ENCODE results near the gene PADI4. TPM values are rescaled to one million over a fixed set of nuclear protein-coding genes. Genes with fewer than 3 reads are reported as not detected.
"Not testable (repeated sequence)": the region's sequence is repeated elsewhere in the genome, so short reads cannot be mapped to it uniquely, and the experiment has no call there.

Gene PADI4
- total RNA-seq, 1 donor from 2014 or later, result not detected

- intact Hi-C loops (cut with micrococcal nuclease), result no loop called here
These were observed 5.7 kb downstream of the PADI4 start for GRCh38 chr1:17313530-17314309.

GRCh38 chr1:17314491-17314971, 6.5 kb downstream of the PADI4 start:
- intact Hi-C loops (cut with micrococcal nuclease), result no loop called here

- intact Hi-C loops (cut with micrococcal nuclease), result no loop called here
These were observed 7.6 kb downstream of the PADI4 start for GRCh38 chr1:17315542-17316130.

GRCh38 chr1:17316704-17317103, 8.7 kb downstream of the PADI4 start:
- intact Hi-C loops (cut with micrococcal nuclease), result no loop called here

- intact Hi-C loops (cut with micrococcal nuclease), result no loop called here
These were observed 10.3 kb downstream of the PADI4 start for GRCh38 chr1:17318262-17318661.

GRCh38 chr1:17319561-17320350, 11.8 kb downstream of the PADI4 start:
- intact Hi-C loops (cut with micrococcal nuclease), result no loop called here

GRCh38 chr1:17321857-17322390, 13.9 kb downstream of the PADI4 start:
- intact Hi-C loops (cut with micrococcal nuclease), result not testable (repeated sequence)

GRCh38 chr1:17328855-17329254, 20.9 kb downstream of the PADI4 start:
- intact Hi-C loops (cut with micrococcal nuclease), result no loop called here

GRCh38 chr1:17329610-17330009, 21.6 kb downstream of the PADI4 start:
- intact Hi-C loops (cut with micrococcal nuclease), result no loop called here

- intact Hi-C loops (cut with micrococcal nuclease), result no loop called here
These were observed 22.9 kb downstream of the PADI4 start for GRCh38 chr1:17330856-17331255.

- intact Hi-C loops (cut with micrococcal nuclease), result no loop called here
These were observed 25.1 kb downstream of the PADI4 start for GRCh38 chr1:17333081-17333480.

GRCh38 chr1:17335821-17336710, 28.1 kb downstream of the PADI4 start:
- intact Hi-C loops (cut with micrococcal nuclease), result no loop called here

- intact Hi-C loops (cut with micrococcal nuclease), result no loop called here
These were observed 30.9 kb downstream of the PADI4 start for GRCh38 chr1:17338706-17339493.

- intact Hi-C loops (cut with micrococcal nuclease), result no loop called here
These were observed 31.5 kb downstream of the PADI4 start for GRCh38 chr1:17339521-17339920.

GRCh38 chr1:17340358-17340757, 32.4 kb downstream of the PADI4 start:
- intact Hi-C loops (cut with micrococcal nuclease), result no loop called here

- intact Hi-C loops (cut with micrococcal nuclease), result no loop called here
These were observed 34.0 kb downstream of the PADI4 start for GRCh38 chr1:17342014-17342441.

- intact Hi-C loops (cut with micrococcal nuclease), result not testable (repeated sequence)
These were observed 37.5 kb downstream of the PADI4 start for GRCh38 chr1:17345506-17345905.

GRCh38 chr1:17346046-17346789, 38.2 kb downstream of the PADI4 start:
- intact Hi-C loops (cut with micrococcal nuclease), result no loop called here

All from T-helper 2 cell treated with Interferon-gamma antibody and Interleukin-4, amounts not matched to agents 100 ng/mL and 5 ng/mL, for 36 hours (primary cell).